NCI-H2196 treated with DMSO at 0.1 percent for 48 hours (cell line): ENCODE results near the gene EDIL3.
"Not testable (repeated sequence)": the region's sequence is repeated elsewhere in the genome, so short reads cannot be mapped to it uniquely, and the experiment has no call there.

Source experiments
- DNase-seq: peaks from one replicate; lab custom pipeline; 2025; ENCODE audit not compliant: unreplicated experiment; lab: John Stamatoyannopoulos, UW

EDIL3 gene

GRCh38 chr5:84085387-84086041, 299.2 kb downstream of the EDIL3 start:
- no peak for DNase-seq

- DNase-seq = no peak
Observed at GRCh38 chr5:84080908-84081307, 303.8 kb downstream of the EDIL3 start.

- no peak for DNase-seq
Observed at GRCh38 chr5:84072339-84072738, 312.3 kb downstream of the EDIL3 start.

GRCh38 chr5:84069608-84070179, 315.0 kb downstream of the EDIL3 start:
- no peak for DNase-seq

- DNase-seq = no peak
Observed at GRCh38 chr5:84063041-84063440, 321.6 kb downstream of the EDIL3 start.

GRCh38 chr5:84059672-84060071, 325.0 kb downstream of the EDIL3 start:
- no peak for DNase-seq

GRCh38 chr5:84058561-84058960, 326.1 kb downstream of the EDIL3 start:
- DNase-seq = no peak

- DNase-seq = no peak
Observed at GRCh38 chr5:84057211-84057610, 327.5 kb downstream of the EDIL3 start.

GRCh38 chr5:84045964-84046363, 338.7 kb downstream of the EDIL3 start:
- DNase-seq = no peak

GRCh38 chr5:84036842-84037241, 347.8 kb downstream of the EDIL3 start:
- DNase-seq = no peak

- DNase-seq = no peak
Observed at GRCh38 chr5:84032324-84032723, 352.4 kb downstream of the EDIL3 start.

GRCh38 chr5:84028093-84028492, 356.6 kb downstream of the EDIL3 start:
- no peak for DNase-seq

- not testable (repeated sequence) for DNase-seq
Observed at GRCh38 chr5:84018521-84018920, 366.2 kb downstream of the EDIL3 start.

GRCh38 chr5:84017523-84018172, 367.0 kb downstream of the EDIL3 start:
- DNase-seq = no peak

- no peak for DNase-seq
Observed at GRCh38 chr5:84016085-84016484, 368.6 kb downstream of the EDIL3 start.

GRCh38 chr5:84014966-84015365, 369.7 kb downstream of the EDIL3 start:
- no peak for DNase-seq

- DNase-seq = no peak
Observed at GRCh38 chr5:83993803-83994202, 390.9 kb downstream of the EDIL3 start.

GRCh38 chr5:83991566-83992224, 393.0 kb downstream of the EDIL3 start:
- DNase-seq = no peak

GRCh38 chr5:83988293-83988685, 396.4 kb downstream of the EDIL3 start:
- DNase-seq = no peak

GRCh38 chr5:83987513-83988292, 397.0 kb downstream of the EDIL3 start:
- no peak for DNase-seq

- no peak for DNase-seq
Observed at GRCh38 chr5:83983852-83984251, 400.8 kb downstream of the EDIL3 start.
